GM19463 (cell line): ENCODE results near the gene UTP15.

Experiments used
- ATAC-seq: cut with Tn5 transposase; IDR thresholded peaks from one replicate; pipeline ENCODE4 v1.9.1; 2021; ENCODE audit warnings: mild to moderate bottlenecking, moderate library complexity; ENCODE audit not compliant: unreplicated experiment

Gene UTP15

GRCh38 chr5:73564675-73565074 lies 868 bp upstream of the UTP15 start:
- peak; percentile 1 for ATAC-seq

DNA sequence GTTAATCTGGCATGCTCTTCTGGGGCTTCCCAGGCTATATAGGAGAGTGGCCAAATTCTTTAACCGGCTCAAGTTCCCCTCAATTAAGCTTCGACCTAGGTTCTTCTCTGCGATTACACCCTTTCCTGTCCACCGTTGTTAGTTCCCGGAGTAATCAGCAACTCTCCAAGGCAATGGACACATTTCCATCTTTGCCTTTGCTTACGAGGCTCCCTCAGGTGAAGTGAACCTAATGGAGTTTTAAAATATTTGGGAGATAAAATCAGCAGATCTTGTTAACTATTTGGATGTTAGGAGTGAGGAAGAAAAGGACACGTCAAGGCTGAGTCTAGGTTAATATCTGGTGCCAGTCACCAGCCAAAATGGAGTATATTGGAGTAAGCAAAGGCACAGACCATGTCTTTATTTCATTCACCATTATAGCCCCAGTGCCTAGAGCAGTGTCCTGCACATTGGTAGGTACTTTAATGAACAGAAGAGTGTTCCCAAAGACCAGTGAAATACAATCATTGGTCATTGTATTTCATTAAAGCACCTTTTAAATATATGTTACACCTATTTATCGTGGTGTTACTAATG lies 515 bp downstream of the UTP15 start:
- no peak for ATAC-seq

DNA sequence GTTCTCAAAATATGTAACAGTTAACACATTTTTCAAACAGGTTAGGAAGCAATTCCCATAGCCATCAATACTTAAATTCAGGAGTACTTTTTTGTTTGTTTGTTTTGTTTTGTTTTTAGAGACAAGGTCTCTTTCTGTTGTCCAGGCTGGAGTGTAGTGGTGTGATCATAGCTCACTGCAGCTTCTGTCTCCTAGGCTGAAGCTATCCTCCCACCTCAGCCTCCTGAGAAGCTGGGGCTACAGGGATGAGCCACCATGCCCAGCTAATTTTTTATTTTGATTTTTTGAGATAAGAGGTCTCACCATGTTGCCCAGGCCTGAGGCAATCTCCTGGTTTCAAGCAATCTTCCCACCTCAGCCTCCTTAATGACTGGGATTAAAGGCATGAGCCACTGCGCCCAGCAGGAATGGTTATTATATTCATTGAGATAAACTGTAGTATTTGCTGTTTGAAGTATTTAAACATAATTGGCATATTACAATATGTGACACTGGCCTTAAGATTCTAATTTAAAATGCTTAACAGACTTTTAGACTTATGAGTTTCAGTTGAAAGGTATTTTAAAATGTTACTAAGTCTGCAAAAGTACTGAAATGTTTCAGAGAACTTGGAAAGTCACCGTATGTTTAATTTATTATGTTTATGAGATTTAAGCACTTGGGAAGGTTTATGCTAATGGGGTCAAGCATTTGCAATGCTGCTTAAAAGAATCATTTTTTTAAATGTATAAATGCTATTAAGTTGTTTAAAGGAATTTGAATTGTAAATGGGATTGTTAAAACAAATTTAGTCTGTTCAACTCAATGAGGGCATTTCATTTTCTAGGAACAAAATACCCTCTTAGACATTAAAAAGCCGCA lies 17.0 kb downstream of the UTP15 start:
- ATAC-seq, result no peak

DNA sequence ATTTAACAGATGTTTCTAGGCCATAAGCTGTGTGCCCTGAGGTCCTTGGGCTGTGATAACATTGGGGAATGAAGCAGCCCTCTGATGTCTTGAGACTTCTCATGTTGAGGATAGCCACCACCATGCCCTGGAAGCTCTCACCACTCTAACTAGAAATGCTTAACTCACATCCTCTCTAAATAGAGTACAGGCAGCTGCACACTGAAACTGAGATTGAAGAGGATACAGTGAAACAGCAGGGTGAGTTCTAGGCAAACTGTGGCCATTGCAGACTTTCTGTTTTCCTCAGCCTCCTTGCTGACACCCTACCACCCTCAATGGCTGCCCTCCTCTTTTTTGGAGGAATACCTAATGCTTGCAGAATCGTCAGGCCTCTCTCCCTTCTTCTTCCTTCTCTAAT lies 22.4 kb downstream of the UTP15 start:
- ATAC-seq, result peak; percentile 83

GRCh38 chr5:73591102-73591695 lies 25.7 kb downstream of the UTP15 start:
- peak; percentile 47 for ATAC-seq

GRCh38 chr5:73591698-73592501 lies 26.4 kb downstream of the UTP15 start:
- no peak for ATAC-seq

DNA sequence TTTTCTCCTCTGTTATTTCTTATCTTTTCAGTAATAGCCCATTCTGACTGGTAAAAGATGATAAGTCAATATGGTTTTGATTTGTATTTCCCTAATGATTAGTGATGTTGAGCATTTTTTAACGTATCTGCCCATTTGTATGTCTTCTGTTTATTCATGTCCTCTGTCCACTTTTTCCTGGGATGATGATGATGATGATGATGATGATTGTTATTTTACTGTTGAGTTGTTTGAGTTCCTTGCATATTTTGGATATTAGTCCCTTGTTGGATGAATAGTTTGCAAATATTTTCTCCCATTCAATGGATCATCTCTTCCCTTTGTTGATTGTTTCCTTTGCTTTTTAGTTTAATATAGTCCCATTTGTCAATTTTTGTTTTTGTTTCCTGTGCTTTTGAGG lies 27.0 kb downstream of the UTP15 start:
- ATAC-seq, result no peak

- no peak for ATAC-seq
Observed at GRCh38 chr5:73596705-73597328, 31.3 kb downstream of the UTP15 start.

DNA sequence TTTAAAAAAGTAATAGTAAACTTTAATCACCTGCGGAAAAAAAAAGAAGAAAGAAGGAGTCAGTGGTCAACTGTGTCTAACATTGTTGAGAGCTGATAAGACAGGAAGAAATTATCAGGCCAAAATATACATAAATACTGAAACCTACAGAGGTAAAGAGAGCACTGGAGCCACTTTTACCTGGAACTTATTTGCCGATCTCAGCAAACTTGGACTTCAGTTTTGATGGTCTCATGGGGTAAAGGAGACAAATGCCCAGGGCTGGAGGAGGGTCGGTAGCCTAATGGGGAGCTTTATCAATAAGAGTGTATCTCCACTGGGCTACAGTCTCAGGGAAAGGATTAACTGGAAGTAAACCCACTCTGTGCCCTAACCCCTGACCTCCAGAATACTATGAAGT lies 33.8 kb downstream of the UTP15 start:
- ATAC-seq, result no peak

DNA sequence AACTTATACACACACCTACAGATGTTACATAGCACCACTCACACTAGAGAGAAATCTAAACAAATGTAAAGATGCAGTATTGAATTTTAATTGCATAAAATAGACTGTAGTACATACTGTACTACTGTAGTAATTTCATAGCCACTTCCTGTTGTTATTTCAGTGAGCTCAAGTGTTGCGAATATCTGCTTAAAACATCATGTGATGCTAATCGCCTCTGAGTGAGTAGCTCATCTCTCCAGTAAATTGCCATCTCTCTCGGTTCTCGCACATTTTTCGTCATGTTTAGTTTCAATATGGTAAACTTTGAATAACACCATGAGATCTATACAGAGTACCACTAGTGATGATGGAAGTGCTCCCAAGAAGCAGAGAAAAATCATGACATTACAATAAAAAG lies 38.5 kb downstream of the UTP15 start:
- ATAC-seq, result no peak

DNA sequence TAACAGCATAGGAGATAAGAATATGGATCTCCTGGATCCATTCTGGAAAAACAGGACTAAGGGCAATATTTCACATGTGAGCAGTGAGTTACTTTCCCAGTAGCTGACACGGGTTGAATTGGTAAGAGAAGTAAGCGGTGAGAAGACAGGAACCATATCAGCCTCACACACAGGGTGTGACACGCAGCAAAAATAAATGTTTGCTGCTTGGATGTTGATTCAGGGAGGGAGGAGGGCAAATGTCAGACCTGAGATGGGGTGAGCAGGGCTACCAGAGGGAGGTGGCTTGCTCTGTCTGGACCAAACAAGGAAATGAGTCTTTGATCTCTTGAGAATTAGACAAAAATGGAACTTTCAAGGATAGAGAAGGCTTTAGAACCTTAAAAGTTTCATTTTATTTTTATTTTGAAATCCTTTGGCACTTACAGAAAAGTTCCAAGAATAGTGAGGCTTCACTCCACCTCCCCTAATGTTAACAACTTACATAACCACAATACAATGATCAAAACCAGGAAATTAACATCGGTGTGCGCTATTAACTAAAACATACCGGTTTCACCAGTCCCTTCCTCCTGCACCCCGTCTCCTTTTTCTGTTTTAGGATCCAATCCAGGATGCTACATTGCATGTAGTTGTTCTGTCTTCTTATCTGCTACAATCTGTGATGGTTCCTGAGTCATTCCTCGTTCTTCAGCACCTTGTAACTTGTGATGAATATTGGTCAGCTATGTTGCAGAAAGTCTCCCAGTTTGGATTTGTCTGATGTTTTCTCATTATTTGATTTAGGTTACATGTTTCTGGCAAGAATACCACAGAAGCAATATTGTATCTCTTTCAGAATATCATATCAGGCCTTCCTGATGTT lies 39.9 kb downstream of the UTP15 start:
- ATAC-seq, result no peak

DNA sequence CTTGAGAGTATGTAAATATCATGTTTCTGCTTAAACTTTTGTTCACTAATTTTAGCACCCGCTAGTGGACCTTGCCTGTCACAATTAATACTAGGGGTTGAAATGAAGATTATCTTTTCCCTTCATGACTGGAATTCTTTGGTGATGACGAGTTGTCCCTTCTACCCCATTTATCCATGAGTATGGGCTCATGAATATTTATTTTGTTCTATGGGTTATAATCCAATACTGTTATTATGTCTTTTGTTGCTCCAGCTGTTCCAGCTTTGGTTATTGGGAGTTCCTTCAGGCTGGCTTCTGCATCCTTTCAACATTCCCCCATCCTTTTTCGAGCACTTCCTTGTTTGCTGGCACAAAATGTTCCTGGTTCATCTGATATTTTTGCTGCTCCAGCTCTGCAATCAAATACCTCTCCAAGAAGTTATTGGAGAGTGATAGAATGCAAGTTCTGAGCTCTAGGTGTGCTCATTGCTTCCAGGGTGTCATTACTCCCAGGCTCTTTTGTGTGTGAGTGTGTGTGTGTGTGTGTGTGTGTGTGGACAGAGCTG lies 40.7 kb downstream of the UTP15 start:
- ATAC-seq, result no peak

GRCh38 chr5:73607228-73607627 lies 41.7 kb downstream of the UTP15 start:
- ATAC-seq, result no peak

GRCh38 chr5:73612799-73613198 lies 47.3 kb downstream of the UTP15 start:
- ATAC-seq, result no peak

DNA sequence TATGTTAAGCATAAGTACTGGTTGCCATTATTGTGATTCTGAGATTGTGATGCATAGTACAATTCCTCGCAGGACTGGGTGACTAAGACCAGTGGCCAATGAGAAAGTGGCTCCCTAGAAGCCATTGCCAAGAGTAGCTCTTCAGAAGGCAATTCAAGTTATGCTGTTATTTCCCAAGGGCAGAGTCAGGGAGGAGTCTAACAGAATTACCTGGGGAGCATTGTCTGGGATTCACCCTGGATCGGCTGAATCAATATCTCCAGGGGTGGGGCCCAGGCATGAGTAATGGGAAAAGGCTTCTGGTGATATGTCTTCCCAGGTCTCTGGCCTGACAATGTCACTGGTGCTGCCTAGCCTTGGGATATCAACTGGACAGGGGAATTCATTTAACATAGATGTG lies 49.5 kb downstream of the UTP15 start:
- ATAC-seq, result no peak

- no peak for ATAC-seq
Observed at GRCh38 chr5:73615947-73616346, 50.4 kb downstream of the UTP15 start.

DNA sequence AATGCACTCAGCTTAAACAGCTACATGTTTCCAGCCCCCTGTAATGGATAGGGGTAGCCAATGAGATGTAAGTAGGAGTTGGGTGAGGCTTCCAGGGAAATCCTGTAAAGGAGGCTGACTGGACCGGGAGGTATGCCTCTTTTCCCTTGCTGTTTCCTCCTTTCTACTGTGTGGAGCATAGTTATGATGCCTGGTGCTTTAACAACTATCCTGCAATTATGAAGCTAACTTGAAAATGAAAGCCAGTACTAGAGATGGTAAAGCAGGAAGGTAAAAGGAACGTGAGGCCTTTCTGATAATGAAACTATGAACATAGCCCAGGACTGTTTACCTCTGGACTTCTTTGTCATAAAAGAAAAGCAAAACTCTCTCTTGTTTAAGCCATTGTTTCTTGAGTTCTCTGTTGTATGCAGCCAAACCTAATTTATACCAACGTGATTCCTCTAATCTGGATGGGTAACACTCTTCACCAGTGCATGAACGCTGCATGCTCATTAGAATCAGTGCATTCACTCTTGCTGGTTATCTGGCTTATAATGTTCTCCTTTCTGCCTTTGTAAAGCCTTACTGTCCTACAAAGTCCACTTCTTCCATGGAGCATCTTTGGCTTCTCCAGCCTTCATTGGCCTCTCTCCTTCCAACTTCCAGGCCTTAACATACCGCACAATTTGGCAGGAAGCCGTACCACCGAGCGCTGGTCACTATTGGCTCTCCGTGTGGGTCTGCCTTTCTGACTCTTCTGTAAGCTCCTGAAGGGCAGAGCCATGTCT lies 52.2 kb downstream of the UTP15 start:
- peak; percentile 51 for ATAC-seq

DNA sequence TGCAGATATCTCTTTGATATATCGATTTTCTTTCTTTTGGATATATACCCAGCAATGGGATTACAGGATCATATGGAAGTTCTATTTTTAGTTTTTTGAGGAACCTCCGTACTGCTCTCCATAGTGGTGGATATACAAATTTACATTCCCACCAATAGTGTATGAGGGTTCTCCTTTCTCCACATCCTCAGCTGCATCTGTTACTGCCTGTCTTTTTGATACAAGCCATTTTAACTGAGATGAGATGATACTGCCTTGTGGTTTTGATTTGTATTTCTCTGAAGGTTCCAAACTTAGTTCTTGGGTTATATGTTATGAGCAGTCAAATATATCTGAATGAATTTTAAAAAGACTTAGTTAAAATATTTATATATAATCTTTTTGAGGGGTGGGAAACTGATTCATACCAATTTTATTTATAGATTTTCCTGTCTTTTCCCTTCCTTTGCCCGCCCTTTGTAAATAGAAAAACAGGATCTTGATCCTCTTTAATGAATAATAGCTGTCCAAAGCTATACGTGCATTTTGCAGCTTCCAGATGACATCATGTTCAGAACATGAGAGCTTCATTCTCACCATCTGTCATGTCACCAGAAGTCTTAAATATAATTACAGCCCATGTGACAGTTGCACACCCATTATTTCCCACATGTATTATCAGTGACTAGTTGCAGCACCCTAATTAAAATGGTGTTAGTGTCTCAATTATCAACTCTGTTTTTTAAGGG lies 54.2 kb downstream of the UTP15 start:
- ATAC-seq, result no peak
